HUES6 (cell line): ENCODE results near the gene TAPT1.
"Not testable (repeated sequence)": the region's sequence is repeated elsewhere in the genome, so short reads cannot be mapped to it uniquely, and the experiment has no call there.

Experiments used
- H3K27ac ChIP-seq: 2 replicates; pipeline ENCODE4 v1.7.0; 2013; ENCODE audit warnings: low read depth, mild to moderate bottlenecking, low read length, inconsistent platforms
- H3K27me3 ChIP-seq: 2 replicates; pipeline ENCODE4 v1.6.1; 2013; ENCODE audit warnings: low read length; ENCODE audit not compliant: control insufficient read depth, insufficient read depth
- H3K36me3 ChIP-seq: 2 replicates; pipeline ENCODE4 v1.6.1; 2013; ENCODE audit warnings: low read length; ENCODE audit not compliant: control insufficient read depth, insufficient read depth
- H3K4me1 ChIP-seq: 2 replicates; pipeline ENCODE4 v1.6.1; 2013; ENCODE audit warnings: low read length; ENCODE audit not compliant: control insufficient read depth, insufficient read depth
- H3K4me3 ChIP-seq: 2 replicates; pipeline ENCODE4 v1.5.1; 2013; ENCODE audit warnings: low read depth, low read length
- H3K9ac ChIP-seq: one replicate; pipeline ENCODE4 v1.6.1; 2013; ENCODE audit warnings: mild to moderate bottlenecking, low read length
- H3K9me3 ChIP-seq: 2 replicates; pipeline ENCODE4 v1.6.1; 2013; ENCODE audit warnings: low read depth, low read length; ENCODE audit not compliant: control insufficient read depth, insufficient read depth

The TAPT1 gene

GRCh38 chr4:16154451-16154850 is 71.8 kb downstream of the TAPT1 start:
- no peak overlapping the region for H3K27ac ChIP-seq
- H3K9me3 ChIP-seq: no peaks in the 10 kb centered on the region
- no peaks in the 10 kb centered on the region for H3K27me3 ChIP-seq

GRCh38 chr4:16150716-16151115 is 75.6 kb downstream of the TAPT1 start:
- Histone ChIP-seq H3K9ac (no peak overlapping the region), H3K4me1 (no peaks in the 10 kb centered on the region; the same call in 1 of the 2 replicates)

More at GRCh38 chr4:16154451-16154850, 71.8 kb downstream of the TAPT1 start:
- Histone ChIP-seq H3K9ac (no peak overlapping the region), H3K36me3 (no peaks in the 10 kb centered on the region), H3K4me3 (no peak overlapping the region), H3K4me1 (peaks cover 12% of the 10 kb centered on the region; the same call in 1 of the 2 replicates)

GRCh38 chr4:16144913-16145312 is 81.4 kb downstream of the TAPT1 start:
- not testable (repeated sequence) for H3K36me3 ChIP-seq, H3K27me3 ChIP-seq, H3K9ac ChIP-seq, H3K4me3 ChIP-seq, H3K27ac ChIP-seq, H3K4me1 ChIP-seq
- peaks cover 33% of the 10 kb centered on the region for H3K9me3 ChIP-seq

More at GRCh38 chr4:16150716-16151115, 75.6 kb downstream of the TAPT1 start:
- H3K27me3 ChIP-seq: no peaks in the 10 kb centered on the region
- peaks cover 13% of the 10 kb centered on the region for H3K9me3 ChIP-seq
- no peak overlapping the region for H3K27ac ChIP-seq
- no peak overlapping the region for H3K4me3 ChIP-seq
- no peaks in the 10 kb centered on the region for H3K36me3 ChIP-seq

GRCh38 chr4:16142598-16143310 is 83.5 kb downstream of the TAPT1 start:
- Histone ChIP-seq H3K4me3 (no peak overlapping the region), H3K9ac (no peak overlapping the region), H3K27ac (no peak overlapping the region), H3K36me3 (no peaks in the 10 kb centered on the region), H3K9me3 (peaks cover 33% of the 10 kb centered on the region), H3K27me3 (no peaks in the 10 kb centered on the region), H3K4me1 (no peaks in the 10 kb centered on the region)

GRCh38 chr4:16140879-16141249 is 85.4 kb downstream of the TAPT1 start:
- no peaks in the 10 kb centered on the region for H3K4me1 ChIP-seq
- H3K4me3 ChIP-seq: no peak overlapping the region
- H3K9ac ChIP-seq: no peak overlapping the region
- no peaks in the 10 kb centered on the region for H3K27me3 ChIP-seq
- H3K36me3 ChIP-seq: no peaks in the 10 kb centered on the region
- H3K27ac ChIP-seq: no peak overlapping the region
- H3K9me3 ChIP-seq: peaks cover 27% of the 10 kb centered on the region

- H3K27ac ChIP-seq: no peak overlapping the region
Measured at GRCh38 chr4:16140231-16140878, 85.9 kb downstream of the TAPT1 start.

GRCh38 chr4:16139066-16139945 is 87.0 kb downstream of the TAPT1 start:
- H3K27ac ChIP-seq: no peak overlapping the region
- H3K4me3 ChIP-seq: no peak overlapping the region
- no peaks in the 10 kb centered on the region for H3K27me3 ChIP-seq
- H3K9ac ChIP-seq: no peak overlapping the region
- H3K4me1 ChIP-seq: no peaks in the 10 kb centered on the region
- peaks cover 25% of the 10 kb centered on the region for H3K9me3 ChIP-seq
- H3K36me3 ChIP-seq: no peaks in the 10 kb centered on the region

More at GRCh38 chr4:16140231-16140878, 85.9 kb downstream of the TAPT1 start:
- Histone ChIP-seq H3K9me3 (peaks cover 29% of the 10 kb centered on the region), H3K4me3 (no peak overlapping the region), H3K4me1 (no peaks in the 10 kb centered on the region), H3K27me3 (no peaks in the 10 kb centered on the region), H3K36me3 (no peaks in the 10 kb centered on the region), H3K9ac (no peak overlapping the region)

DNA sequence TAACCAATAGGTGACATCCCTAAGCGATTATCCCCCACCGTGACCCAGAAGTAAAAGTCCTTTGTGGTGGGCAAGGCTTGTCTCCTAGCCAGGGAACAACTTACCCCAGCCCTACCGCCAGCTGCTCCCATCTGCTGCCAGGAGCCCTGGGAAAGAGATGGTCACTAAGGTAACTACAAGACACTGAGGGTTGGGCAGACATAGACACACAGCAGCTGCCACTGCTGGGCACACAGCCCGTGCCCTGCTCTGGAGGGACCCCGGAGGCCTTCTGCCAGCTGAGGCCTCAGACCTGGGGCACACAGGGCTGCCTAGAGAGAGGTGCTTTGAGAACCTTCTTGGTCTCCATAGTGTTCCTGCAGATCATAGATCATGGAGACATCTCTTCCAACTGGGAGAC is 89.4 kb downstream of the TAPT1 start:
- no peak overlapping the region for H3K4me3 ChIP-seq
- H3K9me3 ChIP-seq: peaks cover 10% of the 10 kb centered on the region
- no peaks in the 10 kb centered on the region for H3K36me3 ChIP-seq
- no peaks in the 10 kb centered on the region for H3K4me1 ChIP-seq
- H3K27ac ChIP-seq: no peak overlapping the region
- H3K27me3 ChIP-seq: no peaks in the 10 kb centered on the region
- H3K9ac ChIP-seq: no peak overlapping the region

- no peak overlapping the region for H3K27ac ChIP-seq
- no peaks in the 10 kb centered on the region for H3K4me1 ChIP-seq
- no peak overlapping the region for H3K9ac ChIP-seq
- H3K27me3 ChIP-seq: no peaks in the 10 kb centered on the region
- no peaks in the 10 kb centered on the region for H3K36me3 ChIP-seq
- peaks cover 10% of the 10 kb centered on the region for H3K9me3 ChIP-seq
- no peak overlapping the region for H3K4me3 ChIP-seq
Measured at GRCh38 chr4:16136311-16136710, 90.0 kb downstream of the TAPT1 start.

GRCh38 chr4:16133406-16133805 is 92.9 kb downstream of the TAPT1 start:
- Histone ChIP-seq H3K4me1 (no peaks in the 10 kb centered on the region; the same call in 1 of the 2 replicates), H3K27ac (no peak overlapping the region), H3K9me3 (peaks cover 10% of the 10 kb centered on the region), H3K4me3 (no peak overlapping the region), H3K27me3 (no peaks in the 10 kb centered on the region), H3K9ac (no peak overlapping the region), H3K36me3 (no peaks in the 10 kb centered on the region)

GRCh38 chr4:16131293-16131692 is 95.0 kb downstream of the TAPT1 start:
- no peaks in the 10 kb centered on the region for H3K27me3 ChIP-seq
- H3K9me3 ChIP-seq: peaks cover 9% of the 10 kb centered on the region
- no peak overlapping the region for H3K27ac ChIP-seq
- no peaks in the 10 kb centered on the region; the same call in 1 of the 2 replicates for H3K4me1 ChIP-seq
- no peak overlapping the region for H3K9ac ChIP-seq
- H3K4me3 ChIP-seq: no peak overlapping the region
- no peaks in the 10 kb centered on the region for H3K36me3 ChIP-seq
